ENCODE results near the gene TNFRSF25. TPM values are rescaled to one million over a fixed set of nuclear protein-coding genes. Genes with fewer than 3 reads are reported as not detected.

The TNFRSF25 gene
- total and polyA plus RNA-seq, 2 donors (not counting 3 experiments of a cell fraction or from before 2014, with no cell fraction given), result 33.9 to 38.8 TPM

DNA sequence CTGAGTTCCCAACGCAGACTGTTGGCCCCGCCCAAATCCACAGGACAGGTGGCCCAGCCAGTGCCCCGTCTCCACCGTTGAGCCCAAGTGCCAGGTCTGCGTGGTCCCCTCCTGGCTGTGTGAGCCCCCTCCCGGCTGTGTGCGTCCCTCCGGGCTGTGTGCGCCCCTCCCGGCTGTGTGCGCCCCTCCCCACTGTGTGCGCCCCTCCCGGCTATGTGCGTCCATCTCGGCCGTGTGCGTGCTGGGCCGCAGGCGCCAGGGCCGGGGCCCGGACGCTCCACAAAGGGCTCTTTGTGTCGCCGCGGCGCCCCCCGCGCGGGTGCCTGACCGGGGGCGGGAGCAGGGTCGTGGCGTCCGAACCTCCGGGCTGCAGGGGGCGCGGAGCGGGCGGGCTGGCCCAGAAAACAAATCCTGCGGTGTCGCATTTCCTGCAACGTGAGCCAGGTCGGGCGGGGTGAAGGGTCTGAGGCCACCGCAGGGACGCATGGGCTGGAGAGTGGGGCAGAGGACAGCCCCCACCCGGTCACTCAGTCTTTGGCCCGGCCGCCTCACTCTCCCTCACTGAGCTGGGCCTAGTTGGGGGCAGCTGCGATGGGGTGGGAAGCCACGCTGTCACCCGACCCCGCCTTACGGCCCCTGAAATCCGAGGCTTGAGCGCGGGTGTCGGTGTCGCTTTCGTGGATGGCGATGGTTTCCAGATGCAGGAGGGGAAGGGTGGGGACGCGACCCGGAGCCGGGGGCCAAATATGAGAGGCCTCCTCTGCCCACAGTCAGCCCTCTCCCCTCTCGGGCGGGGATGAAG, 18.8 kb downstream of the TNFRSF25 start:
- Histone ChIP-seq H4K20me1 (replicated peaks; ENCODE audit: control insufficient read depth, extremely low read depth, insufficient read depth, low read length) (no peaks in the 10 kb centered on the region), H3K4me1 (ENCODE audit: control insufficient read depth, extremely low read depth, insufficient read depth, low read length) (no peaks in the 10 kb centered on the region), H3K4me2 (ENCODE audit: insufficient read depth, low read length) (no peak overlapping the region), H3K36me3 (ENCODE audit: control insufficient read depth in 2 of 2, extremely low read depth in 1 of 2, insufficient read depth in 2 of 2, low read length in 2 of 2) (no peaks in the 10 kb centered on the region), H3K27ac (ENCODE audit: insufficient read depth, low read depth, low read length) (no peak overlapping the region), H3K9me1 (replicated peaks; ENCODE audit: control insufficient read depth, extremely low read depth, insufficient read depth, low read length) (no peaks in the 10 kb centered on the region), H3K9me3 (replicated peaks; ENCODE audit: control insufficient read depth, insufficient read depth, low read length) (no peaks in the 10 kb centered on the region), H3K27me3 (ENCODE audit: control insufficient read depth in 2 of 2, insufficient read depth in 2 of 2, low read length in 2 of 2) (peaks cover 38 to 44% of the 10 kb centered on the region in 2 experiments), H2AFZ (ENCODE audit: low read depth, low read length) (no peak overlapping the region), H3K9ac (replicated peaks; ENCODE audit: extremely low read depth, insufficient read depth, low read length) (no peak overlapping the region), H3K4me3 (replicated peaks in 1 of 3; ENCODE audit: insufficient read depth in 1 of 3, low read depth in 1 of 3, low read length in 3 of 3) (no peak overlapping the region), H3K79me2 (ENCODE audit: control insufficient read depth, insufficient read depth, low read length) (no peaks in the 10 kb centered on the region)
- intact Hi-C loops (cut with micrococcal nuclease) (no loop called here), dilution Hi-C loops (cut with MboI; ENCODE audit: extremely low pct_ligation_motif_present, low sequenced_read_pairs) (no loop called here)
- BruUV-seq (replicated peaks), result no TSS peak
- CTCF ChIA-PET, result interaction anchor here (0.6 kb wide), 1 partner anchor 44 kb away, joined by 4 read pairs; the partner anchor contains the start of gene PLEKHG5
- POLR2A ChIA-PET, result no interaction called here
- DNase-seq (ENCODE audit: low read depth, low spot score) (no peak), FAIRE-seq (peak; percentile 66)
- TF ChIP-seq GATA2 (IDR thresholded peaks at IDR 0.05; ENCODE audit: insufficient read depth, insufficient read length, low read depth, low read length) (no peak), MYC (IDR thresholded peaks at IDR 0.05; ENCODE audit: low read depth, low read length) (no peak), EZH2 (IDR thresholded peaks at IDR 0.05; ENCODE audit: borderline replicate concordance, low read depth, low read length, severe bottlenecking) (peak; percentile 78), POLR2A (IDR thresholded peaks at IDR 0.05; ENCODE audit: low read depth, low read length) (no peak)
- TF ChIP-seq, protein P1, sequence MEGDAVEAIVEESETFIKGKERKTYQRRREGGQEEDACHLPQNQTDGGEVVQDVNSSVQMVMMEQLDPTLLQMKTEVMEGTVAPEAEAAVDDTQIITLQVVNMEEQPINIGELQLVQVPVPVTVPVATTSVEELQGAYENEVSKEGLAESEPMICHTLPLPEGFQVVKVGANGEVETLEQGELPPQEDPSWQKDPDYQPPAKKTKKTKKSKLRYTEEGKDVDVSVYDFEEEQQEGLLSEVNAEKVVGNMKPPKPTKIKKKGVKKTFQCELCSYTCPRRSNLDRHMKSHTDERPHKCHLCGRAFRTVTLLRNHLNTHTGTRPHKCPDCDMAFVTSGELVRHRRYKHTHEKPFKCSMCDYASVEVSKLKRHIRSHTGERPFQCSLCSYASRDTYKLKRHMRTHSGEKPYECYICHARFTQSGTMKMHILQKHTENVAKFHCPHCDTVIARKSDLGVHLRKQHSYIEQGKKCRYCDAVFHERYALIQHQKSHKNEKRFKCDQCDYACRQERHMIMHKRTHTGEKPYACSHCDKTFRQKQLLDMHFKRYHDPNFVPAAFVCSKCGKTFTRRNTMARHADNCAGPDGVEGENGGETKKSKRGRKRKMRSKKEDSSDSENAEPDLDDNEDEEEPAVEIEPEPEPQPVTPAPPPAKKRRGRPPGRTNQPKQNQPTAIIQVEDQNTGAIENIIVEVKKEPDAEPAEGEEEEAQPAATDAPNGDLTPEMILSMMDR (IDR thresholded peaks at IDR 0.05; ENCODE audit: extremely low read depth in 1 of 2, insufficient read depth in 1 of 2, low read depth in 1 of 2, low read length in 2 of 2), result no peak
- TF ChIP-seq, protein P2, sequence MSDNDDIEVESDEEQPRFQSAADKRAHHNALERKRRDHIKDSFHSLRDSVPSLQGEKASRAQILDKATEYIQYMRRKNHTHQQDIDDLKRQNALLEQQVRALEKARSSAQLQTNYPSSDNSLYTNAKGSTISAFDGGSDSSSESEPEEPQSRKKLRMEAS (IDR thresholded peaks at IDR 0.05; ENCODE audit: insufficient read depth, insufficient read length), result no peak
